Mucosa of descending colon (tissue), 3 donors: ENCODE measurements around the gene RPL26. TPM values are rescaled to one million over a fixed set of nuclear protein-coding genes. Genes with fewer than 3 reads are reported as not detected.

ENCODE experiments used
- ATAC-seq: fragments of 200-7000 bp; cut with Tn5 transposase; one replicate; pipeline ENCODE4 v1.9.1; 2020; ENCODE audit warnings: mild to moderate bottlenecking, moderate library complexity
- DNase-seq, 3 donors: peaks; one replicate each; pipeline ENCODE4 v3.0.0-alpha.2; 2020
- H3K36me3 ChIP-seq: fragments of 200-600 bp; one replicate; pipeline ENCODE4 v1.8.0; 2021; ENCODE audit warnings: low read depth, mild to moderate bottlenecking
- H3K4me1 ChIP-seq: fragments of 200-600 bp; one replicate; pipeline ENCODE4 v1.8.0; 2021; ENCODE audit warnings: low read depth, mild to moderate bottlenecking
- H3K4me3 ChIP-seq: fragments of 200-600 bp; one replicate; pipeline ENCODE4 v1.8.0; 2021; ENCODE audit warnings: mild to moderate bottlenecking
- H3K9me3 ChIP-seq: fragments of 200-600 bp; one replicate; pipeline ENCODE4 v1.8.0; 2021; ENCODE audit warnings: mild to moderate bottlenecking
- CTCF ChIP-seq: fragments of 200-600 bp; IDR thresholded peaks from one replicate; pipeline ENCODE4 v1.8.0; 2022; ENCODE audit warnings: antibody characterized with exemption, mild to moderate bottlenecking
- intact Hi-C, 2 donors: fragments of 100-400 bp; cut with DNase I in 1 of 2; cut with micrococcal nuclease in 1 of 2; formaldehyde crosslinking; loops; one replicate each; pipeline versions ENCODE4 v1.11.0 to v1.11.1; 2022; cut with DNase I, micrococcal nuclease
- total RNA-seq, 3 donors: library from RNA; stranded (reverse); fragmentation: NEBNext Ultra II Directional in 2 of 3; extraction: Animal tissue kit (Norgen Biotek cat#: 25700) in 2 of 3; gene quantifications; one replicate each; pipeline versions ENCODE4 v1.2.1 to v1.2.4, GENCODE V29; 2021 to 2023
- donor health status: DM: no; HTN: no; CAD: no; lungs with moderate emphysema.
- donor health status: DM: no; HTN: no; CAD: no.
- donor health status: DM: no; HTN: yes; CAD: no.

The RPL26 gene
- total RNA-seq, 3 donors from 2014 or later = 1,217 to 1,361 (median 1,229) TPM

DNA sequence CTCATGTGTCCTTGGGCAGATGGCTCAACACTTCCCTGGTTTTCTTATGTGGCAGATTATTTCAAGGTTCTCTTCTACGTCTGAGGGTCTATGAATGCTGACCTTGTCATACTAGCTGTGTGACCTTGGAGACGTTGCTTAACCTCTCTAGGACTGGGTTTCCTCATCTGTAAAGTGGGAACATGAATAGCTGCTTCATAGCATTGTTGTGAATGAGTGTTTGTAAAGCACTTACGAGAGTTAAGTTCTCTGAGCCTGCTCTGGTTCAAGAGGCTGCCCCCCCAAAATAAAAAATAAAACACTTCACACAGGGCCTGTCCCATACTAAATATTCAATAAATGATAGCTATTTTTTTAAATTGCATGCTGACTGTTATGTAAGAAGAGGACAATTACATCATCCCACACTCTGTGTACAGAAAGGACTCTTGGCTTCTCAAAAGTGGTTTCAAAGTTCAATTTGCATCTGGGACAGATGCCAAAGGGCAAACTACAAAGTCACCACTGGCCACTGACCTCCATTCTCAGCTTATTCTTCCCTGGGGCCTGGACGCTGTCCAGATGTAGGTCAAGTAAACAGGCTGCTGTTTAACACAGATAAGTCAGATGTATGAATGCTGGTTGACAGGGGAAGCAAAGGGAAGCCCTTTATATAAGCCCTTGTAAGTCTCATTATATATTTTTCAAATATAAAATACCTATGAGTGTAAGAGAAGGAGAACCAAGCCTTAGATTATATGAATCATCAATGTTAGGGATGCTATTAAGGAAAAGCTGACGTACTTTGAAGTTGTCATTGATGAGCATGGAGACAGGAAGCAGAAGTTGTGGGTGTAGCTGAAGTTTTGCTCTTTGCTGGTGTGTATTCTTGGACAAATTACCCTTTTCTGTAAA, 37.3 kb upstream of the RPL26 start:
- Histone ChIP-seq H3K36me3 (no peaks in the 10 kb centered on the region), H3K4me3 (no peak overlapping the region), H3K4me1 (peaks cover 8% of the 10 kb centered on the region), H3K9me3 (no peaks in the 10 kb centered on the region)
- intact Hi-C loops = no loop called here
- TF ChIP-seq CTCF = no peak
- ATAC-seq (peak; percentile 97), DNase-seq (peak in 2 of 3 donors; percentile 45 to 82)

GRCh38 chr17:8419305-8419704, 36.3 kb upstream of the RPL26 start:
- DNase-seq (no peak), ATAC-seq (no peak)
- TF ChIP-seq CTCF = no peak
- Histone ChIP-seq H3K4me1 (peaks cover 8% of the 10 kb centered on the region), H3K36me3 (no peaks in the 10 kb centered on the region), H3K4me3 (no peak overlapping the region), H3K9me3 (no peaks in the 10 kb centered on the region)
- intact Hi-C loops = loop anchor here in 1 of 2 donors (10.0 kb wide), 1 partner anchor 325 kb away; the partner anchor contains the start of gene CCDC42

DNA sequence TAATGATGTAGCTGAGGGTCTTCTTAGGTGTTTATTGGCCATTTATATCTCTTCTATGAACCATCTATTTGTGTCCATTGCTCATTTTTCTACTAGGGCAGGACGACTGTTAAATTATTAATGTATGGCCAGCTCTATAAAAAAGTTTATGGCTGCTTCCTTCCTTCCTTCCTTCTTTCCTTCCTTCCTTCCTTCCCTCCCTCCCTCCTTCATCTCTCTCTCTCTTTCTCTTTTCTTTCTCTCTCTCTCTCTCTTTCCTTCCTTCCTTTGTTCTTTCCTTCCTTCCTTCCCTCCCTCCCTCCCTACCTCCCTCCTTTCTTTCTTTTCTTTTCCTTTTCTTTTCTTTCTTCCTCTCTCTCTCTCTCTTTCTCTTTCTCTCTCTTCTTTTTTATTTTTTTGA, 35.5 kb upstream of the RPL26 start:
- no peak for ATAC-seq
- intact Hi-C loops = loop anchor here in 1 of 2 donors (10.0 kb wide), 1 partner anchor 326 kb away; the partner anchor contains the start of gene CCDC42

GRCh38 chr17:8417806-8418205, 34.8 kb upstream of the RPL26 start:
- H3K36me3 ChIP-seq = no peaks in the 10 kb centered on the region
- DNase-seq = no peak
- H3K9me3 ChIP-seq = no peaks in the 10 kb centered on the region
- H3K4me3 ChIP-seq = no peak overlapping the region
- no peak for TF ChIP-seq CTCF
- peaks cover 8% of the 10 kb centered on the region for H3K4me1 ChIP-seq
- intact Hi-C loops = loop anchor here in 1 of 2 donors (10.0 kb wide), 1 partner anchor 327 kb away; the partner anchor contains the start of gene CCDC42
- ATAC-seq = no peak

More for the DNA sequence above, 35.5 kb upstream of the RPL26 start:
- no peak overlapping the region for H3K4me3 ChIP-seq
- no peak for TF ChIP-seq CTCF
- no peak for DNase-seq
- H3K9me3 ChIP-seq = no peaks in the 10 kb centered on the region
- H3K36me3 ChIP-seq = no peaks in the 10 kb centered on the region
- peaks cover 8% of the 10 kb centered on the region for H3K4me1 ChIP-seq

DNA sequence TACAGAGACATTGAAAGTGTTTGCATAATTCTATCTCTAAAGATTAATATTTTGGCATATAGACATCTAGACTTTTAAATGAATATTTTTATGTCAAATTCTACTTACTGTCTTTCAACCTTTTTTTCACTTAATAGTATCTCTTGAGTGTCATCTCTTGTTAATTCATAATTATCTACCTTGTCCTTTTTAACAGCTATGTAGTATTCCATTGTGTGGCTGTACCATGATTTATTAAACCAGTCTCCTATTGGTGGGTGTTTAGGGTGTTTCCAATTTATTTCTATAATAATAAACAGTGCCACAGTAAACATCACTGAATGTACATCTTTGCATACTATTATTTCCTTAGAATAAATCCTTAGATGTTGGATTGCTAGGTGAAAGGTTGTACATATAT, 30.9 kb upstream of the RPL26 start:
- TF ChIP-seq CTCF = no peak
- Histone ChIP-seq H3K36me3 (no peaks in the 10 kb centered on the region), H3K4me3 (no peak overlapping the region), H3K4me1 (no peaks in the 10 kb centered on the region), H3K9me3 (no peaks in the 10 kb centered on the region)
- intact Hi-C loops = loop anchor here in 1 of 2 donors (10.0 kb wide), 1 partner anchor 331 kb away; the partner anchor contains the start of gene CCDC42
- ATAC-seq (no peak), DNase-seq (no peak)
